ENCODE data around the gene PSAT1.
"Not testable (repeated sequence)": the region's sequence is repeated elsewhere in the genome, so short reads cannot be mapped to it uniquely, and the experiment has no call there.

PSAT1 gene

DNA sequence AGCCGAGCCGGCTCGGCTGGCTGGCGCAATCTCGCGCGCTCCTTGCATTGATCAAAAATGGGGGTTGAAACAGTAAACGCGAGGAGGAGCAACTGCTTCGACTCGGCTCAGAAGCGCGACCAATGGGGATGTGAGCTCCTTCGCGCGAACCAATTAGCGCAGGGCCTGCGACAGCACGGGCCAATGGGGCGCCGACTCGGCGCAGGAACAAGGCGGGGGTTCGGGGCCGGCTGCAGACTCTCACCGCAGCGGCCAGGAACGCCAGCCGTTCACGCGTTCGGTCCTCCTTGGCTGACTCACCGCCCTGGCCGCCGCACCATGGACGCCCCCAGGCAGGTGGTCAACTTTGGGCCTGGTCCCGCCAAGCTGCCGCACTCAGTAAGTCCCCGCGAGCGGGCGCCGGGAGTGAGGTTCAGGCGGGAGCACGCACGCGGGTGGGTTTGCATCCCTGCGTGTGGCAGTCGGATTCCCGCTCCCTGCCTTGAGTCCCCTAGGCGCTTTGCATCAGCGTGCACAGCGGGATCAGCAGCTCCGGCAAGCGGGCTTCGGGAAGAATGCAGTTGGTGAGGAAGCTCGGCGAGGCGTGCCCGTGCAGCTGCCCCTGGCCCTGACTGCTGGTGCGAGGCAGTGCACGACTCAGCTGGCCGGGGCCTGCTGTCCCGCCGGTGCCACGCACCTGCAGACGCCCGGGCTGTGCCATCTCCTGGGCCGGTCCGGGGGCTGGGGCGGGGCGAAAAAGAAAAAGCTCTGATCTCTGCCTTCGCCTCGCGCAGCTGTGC is at the start of gene PSAT1:
TSS of gene PSAT1 (plus strand) at position 233 of the 779 bp plus-strand sequence. CDS start at position 319, 86 bp downstream.
- DNase-seq: peak; percentile 91

DNA sequence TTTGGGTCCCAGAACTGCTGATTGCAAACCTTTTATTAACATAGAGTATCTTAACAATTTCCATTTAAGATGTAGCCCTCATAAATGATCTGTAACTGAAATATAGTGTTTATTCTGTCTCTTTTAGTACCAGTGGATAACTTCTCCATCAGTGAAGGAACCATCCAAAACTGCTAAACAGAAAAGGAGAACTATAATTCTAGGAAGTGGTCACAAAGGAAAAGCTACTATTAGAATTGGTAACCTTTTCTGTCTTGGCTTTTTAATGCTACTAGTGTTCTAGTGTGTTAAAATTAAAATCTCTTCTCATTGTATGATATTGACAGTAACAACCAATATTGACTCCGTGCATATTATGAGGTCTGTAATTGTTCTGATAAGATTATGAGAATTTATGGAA is 48.3 kb upstream of the PSAT1 start:
- no peak for DNase-seq

DNA sequence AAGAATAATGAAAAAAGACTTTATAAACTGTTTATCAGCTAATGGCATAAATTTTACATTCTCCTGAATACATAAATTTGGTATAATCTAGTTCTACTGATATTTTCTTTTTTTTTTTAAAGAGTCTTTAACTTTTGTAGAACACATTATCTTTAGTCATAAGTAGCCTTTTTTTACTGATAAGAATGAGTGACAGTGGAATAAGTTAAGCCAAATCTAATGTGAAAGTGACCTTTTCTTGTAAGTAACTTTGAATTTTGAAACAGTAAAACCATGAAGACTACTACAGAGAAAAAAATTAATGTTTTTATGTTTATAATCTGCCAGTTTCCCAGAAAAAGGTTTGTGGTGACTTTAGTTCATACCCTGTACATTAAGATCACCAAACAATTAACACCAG is 47.4 kb upstream of the PSAT1 start:
- no peak for DNase-seq

DNA sequence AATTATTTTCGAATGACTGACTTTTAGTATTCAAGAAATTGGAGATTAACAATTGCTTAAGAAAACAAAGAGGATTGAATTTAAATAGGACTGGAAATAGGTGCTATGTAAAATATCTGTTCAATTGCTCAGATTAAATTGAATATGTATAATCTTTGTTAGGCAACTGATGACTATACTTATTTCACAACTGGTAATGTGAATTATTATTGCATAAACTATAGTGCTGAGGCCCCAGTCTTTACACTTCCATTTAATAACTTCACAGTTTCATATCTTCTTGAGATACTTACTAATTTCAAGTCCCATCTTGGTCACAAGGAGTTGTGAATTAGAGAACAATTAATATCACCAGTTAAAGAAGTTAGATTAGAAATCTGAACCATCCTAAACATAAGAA is 44.3 kb upstream of the PSAT1 start:
- no peak for DNase-seq

DNA sequence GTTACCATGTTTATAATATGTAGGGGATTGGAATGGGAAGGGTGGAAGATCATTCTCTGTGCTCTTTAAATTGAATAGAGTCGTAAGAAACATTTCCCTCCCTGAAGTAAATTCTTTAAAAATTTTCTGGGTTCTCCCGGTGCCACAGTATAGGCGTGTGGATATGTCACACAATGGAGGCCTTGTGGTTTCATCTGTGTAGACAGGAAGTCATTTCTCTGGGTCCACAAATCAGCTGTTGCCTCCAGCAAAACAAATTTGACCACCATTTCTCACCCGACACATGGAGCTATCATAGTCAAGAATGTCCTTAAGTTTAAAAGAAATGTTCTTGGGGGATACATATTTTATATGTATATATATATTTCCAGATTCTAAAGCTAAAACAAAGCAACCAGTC is 43.6 kb upstream of the PSAT1 start:
- no peak for DNase-seq

DNA sequence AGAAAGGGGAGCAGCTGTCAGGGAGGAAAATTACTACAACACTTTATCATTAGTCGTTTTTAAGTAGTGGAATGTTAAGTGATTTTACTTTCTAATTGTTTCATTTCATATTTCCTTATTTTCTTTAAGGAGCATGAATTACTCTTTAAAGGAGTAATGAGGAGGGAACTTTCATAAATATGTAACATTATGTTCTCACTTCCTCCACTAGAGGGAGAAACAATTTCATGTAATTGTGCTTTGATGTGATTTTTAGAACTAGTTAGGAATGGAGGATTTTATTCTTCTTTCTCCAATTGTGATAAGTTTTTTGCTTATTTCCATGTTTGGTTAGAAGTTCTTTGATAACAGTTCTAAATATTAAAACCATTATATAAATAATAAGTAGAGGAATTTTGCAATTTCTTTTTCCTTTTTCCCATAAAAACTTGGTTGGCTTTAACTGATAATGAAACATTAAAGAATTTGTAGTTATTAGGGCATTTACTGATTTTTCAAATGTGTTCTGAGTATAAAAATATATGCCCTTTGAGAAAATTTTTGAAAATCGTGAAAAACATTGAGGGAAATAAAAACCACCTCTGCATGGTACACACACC is 35.4 kb upstream of the PSAT1 start:
- DNase-seq: peak; percentile 39

DNA sequence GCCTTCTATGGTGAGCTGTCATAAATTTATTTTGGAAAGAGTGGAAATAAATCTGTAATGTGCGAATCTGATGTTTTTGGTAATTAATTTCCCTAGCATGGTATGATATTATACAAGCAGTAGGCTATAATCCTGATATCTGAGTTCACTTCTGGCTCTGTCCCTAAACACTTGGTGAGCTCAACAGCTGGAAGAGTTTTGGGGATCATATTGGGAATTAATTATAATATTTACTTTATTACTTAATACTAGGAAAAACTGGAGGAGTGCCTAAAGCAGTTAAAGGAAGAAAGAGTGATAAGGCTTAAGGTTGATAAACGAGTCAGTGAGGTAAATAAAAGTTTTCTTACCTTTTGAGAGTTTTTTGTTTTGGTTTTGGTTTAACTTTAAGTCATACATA is 34.3 kb upstream of the PSAT1 start:
- DNase-seq: no peak

DNA sequence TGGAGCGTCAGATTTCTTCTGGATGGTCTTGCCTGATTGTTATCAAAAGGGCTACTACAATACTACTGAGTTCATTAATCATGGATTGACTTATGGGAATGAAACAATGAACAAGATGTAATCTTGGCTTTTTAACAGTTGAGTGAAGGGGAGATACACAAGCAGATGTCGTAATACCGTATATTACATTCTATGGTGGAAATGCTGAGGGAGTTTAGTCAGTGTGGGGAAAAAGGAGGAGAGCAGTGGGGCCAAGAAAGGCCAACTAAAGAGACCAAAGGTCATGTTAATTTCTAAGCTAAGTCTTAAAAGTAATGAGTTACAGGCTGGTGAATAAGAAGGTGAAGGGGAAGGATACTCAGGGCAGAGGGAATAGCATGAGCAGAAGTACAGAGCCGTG is 29.0 kb upstream of the PSAT1 start:
- no peak for DNase-seq

DNA sequence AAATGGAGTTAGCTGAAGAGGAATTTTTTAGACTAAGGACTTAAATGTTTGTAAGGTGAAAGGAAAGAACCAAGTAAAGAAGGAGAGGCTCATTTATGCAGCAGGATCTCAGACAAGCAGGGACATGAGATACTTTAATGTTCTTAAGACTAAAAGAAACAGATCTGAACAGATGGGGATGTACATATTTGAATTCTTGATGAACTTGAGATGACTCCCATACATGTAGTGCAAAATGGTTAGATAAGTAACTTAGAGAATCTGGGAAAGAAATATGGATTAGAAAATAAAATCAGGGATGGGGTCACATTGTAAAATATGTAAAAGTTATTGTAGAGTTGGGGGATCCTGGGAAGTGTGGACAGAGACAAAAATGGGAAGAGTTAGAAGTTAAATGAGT is 27.1 kb upstream of the PSAT1 start:
- no peak for DNase-seq

DNA sequence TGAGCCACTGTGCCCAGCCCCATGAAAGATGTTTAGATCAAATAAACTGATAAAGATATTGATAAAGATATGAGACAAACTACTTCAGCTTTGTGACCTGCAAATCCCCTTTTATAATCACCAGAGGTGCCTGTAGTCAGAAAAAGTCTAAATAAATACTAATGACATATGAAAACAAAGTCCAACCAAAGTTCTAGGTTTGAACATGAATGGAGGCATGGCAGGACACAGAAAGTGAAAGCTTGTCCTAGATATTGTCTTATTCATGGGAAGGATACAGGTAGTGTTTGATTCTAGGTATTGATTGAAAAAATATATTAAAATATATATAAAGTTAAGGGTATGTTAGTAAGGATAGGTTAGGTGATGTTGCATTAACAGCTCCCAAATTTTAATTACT is 24.6 kb upstream of the PSAT1 start:
- DNase-seq: no peak

DNA sequence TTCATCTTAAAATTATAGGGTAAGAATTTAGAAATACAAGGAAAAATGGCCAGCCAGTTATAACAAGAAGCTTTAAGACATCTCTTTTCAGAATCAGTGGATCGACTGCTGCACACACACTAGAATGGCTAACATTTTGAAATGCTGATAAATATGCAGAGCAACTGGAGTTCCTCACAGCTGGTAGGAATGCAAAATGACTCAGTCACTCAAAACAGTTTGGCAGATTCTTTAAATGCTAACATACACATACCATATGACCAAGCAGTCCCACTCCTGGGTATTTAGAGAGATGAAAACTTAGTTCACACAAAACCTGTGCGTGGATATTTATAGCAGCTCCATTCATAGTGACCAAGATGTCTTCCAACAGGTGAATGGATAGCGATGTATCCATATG is 23.2 kb upstream of the PSAT1 start:
- DNase-seq: no peak

DNA sequence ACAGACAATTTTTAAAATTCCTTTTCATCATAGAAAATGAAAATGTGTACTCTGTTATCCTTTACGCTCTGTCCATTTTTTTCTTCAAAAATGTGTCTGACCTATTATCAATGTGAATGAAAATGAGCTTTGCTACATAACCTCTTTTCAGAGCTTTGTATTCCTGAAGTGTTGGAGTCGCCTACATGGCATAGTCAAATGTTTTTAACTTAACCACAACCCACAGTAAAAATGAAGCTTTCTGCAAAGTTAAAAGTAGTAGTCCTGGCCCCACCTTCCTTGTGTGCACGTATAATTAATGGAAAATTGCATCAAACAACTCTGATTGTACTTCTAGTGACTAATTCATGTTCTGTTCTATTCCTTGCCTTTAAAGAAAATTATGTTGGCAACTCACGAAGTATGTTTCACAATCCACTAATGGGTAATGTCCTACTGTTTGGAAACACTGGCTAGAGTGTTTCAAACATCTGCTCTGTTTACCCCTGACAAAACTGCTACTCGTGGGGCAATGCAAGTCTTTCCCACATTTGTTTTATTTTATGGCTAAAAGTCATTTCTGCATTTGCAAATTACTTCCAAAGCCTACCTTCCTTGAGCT is 18.6 kb upstream of the PSAT1 start:
- no peak for DNase-seq

DNA sequence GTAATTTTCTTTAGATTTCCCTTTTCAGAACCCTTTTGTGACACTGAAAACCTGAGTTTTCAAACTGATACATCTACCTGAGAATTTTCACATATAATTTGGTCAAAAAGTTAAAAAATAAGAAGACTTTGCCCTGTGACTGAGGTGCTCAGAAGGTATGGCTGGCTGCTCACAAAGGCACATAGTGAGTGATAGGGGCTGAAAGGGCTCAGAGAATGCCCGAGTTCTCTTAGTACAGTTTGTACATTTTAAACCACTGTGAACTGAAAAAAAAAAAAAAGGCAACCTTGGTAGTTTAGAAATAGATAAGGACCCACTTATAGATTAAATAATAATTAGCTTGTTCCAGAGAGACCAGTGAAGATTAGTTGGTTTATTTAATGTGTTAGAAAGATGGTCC is 18.1 kb upstream of the PSAT1 start:
- no peak for DNase-seq

DNA sequence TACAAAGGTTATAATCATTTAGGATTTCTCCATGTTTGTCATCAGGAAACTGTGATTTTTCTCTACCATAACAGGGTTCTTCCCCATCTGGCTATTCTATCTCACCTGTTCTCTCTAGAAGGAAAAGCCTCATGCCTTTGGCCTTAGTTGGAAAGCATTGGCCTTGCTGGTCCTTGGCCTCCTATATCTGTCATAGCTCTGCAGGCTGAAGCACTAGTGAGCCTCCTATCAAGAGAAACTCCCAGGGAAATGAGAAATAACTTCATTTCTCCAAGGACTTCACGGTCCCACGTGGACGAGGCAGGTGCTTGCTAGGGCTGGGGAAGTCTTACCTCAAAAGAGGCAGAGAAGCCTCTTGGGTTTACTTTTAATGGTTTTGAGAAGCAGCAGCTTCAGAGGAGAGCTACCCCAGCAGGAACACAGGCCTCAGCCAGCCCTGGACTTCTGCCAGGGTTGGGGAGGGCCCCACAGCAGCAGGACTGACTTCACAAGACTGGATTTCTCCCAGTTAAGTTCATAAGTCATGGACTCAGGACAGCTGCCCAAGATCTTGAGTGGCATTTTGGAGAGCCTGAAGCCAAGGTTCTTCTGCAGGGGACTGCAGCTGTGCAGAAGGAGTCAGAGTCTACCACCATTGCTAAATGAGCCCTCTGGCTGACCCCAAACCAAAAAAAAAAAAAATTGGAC is 15.8 kb upstream of the PSAT1 start:
- DNase-seq: no peak

DNA sequence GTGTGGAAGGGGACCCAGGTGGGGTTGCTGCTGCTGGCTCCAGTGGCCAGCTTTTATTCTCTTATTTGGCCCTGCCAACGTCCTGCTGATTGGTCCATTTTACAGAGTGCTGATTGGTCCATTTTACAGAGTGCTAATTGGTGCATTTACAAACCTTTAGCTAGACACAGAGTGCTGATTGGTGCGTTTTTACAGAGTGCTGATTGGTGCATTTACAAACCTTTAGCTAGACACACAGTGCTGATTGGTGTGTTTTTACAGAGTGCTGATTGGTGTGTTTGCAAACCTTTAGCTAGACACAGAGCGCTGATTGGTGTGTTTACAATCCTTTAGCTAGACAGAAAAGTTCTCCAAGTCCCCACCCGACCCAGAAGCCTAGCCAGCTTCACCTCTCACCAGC is 12.7 kb upstream of the PSAT1 start:
- DNase-seq: not testable (repeated sequence)

DNA sequence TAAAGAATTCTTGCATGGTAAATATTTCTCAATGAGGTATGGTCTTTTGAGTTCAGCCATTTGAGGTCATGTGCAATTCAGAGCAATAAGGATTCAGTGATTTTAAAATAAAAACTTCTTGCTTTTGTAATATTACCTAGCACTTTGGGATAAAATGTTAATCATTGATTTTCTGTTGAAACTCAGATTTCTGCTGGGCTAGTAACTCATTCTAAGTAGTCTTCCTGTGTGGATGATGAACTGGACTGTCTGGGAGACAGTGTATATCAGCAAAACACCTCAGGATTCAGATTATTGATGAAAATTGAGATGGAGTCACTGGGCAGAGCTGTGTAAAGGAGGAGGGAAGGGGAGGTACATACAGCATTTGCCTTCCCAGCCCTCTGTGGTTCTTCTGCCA is 10.8 kb upstream of the PSAT1 start:
- no peak for DNase-seq

DNA sequence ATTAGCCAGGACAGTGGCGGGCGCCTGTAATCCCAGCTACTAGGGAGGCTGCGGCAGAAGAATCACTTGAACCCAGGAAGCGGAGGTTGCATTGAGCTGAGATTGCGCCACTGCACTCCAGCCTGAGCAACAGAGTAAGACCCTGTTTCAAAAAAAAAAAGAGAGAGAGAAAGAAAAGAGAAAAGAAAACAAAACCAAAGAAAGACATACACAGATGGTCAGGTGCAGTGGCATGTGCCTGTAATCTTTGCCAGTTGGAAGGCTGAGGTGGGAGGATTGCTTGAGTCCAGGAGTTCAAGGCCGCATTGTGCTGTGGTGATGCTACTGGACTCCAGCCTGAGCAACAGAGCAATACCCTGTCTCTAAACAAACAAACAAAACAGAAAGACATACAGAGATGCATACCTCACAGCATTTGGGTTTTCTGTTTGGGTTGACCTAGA is 10.0 kb upstream of the PSAT1 start:
- no peak for DNase-seq

DNA sequence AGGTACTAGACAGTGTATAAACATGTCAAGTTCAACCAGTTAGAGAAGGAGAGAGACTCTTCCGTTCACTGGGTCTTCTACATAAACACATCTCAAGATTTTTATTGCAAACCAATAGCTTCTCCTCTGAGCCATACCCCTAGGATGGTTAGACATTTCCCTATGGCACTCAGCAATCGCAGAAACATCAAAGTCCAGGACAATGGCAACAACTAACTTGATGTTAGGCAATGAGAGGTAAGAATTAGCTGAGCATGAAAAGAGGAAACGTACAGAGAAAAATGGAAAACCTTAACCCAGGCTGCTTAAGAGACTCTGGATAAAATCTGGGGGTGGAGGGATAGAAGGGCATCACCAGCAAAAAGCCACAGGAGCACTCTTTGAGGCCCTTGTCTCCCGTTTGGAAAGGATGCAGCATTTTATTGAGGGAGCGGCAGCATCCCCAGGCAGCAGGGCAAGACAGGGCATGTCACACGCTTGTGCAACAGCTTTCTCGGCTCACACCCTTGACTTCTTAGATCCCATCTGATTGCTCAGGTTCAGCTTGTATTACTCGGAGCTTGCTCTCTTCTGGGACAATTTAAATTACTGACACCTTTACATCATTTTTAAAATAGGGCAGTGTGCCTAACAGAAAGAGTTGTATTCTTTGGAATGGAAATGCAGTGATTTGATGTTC is 8.6 kb upstream of the PSAT1 start:
- no peak for DNase-seq

DNA sequence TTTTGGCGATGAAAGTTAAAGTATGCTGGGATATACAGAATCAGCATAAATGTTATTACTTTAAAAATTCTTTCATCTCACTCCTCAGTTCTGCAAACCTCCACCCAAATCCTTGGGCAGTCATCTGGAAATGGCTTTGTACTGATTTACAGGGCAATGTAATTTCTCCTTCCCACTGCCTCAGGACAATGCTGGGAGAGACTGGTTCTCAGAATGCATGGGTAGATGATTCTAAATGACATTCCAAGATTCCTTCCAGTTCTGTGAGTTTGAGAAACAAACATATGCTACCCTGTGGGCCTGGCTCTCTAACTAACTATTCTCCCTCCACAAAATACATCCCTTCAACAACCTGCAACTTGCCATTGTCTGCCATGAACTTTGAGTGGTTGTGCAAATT is 7.5 kb upstream of the PSAT1 start:
- DNase-seq: no peak

DNA sequence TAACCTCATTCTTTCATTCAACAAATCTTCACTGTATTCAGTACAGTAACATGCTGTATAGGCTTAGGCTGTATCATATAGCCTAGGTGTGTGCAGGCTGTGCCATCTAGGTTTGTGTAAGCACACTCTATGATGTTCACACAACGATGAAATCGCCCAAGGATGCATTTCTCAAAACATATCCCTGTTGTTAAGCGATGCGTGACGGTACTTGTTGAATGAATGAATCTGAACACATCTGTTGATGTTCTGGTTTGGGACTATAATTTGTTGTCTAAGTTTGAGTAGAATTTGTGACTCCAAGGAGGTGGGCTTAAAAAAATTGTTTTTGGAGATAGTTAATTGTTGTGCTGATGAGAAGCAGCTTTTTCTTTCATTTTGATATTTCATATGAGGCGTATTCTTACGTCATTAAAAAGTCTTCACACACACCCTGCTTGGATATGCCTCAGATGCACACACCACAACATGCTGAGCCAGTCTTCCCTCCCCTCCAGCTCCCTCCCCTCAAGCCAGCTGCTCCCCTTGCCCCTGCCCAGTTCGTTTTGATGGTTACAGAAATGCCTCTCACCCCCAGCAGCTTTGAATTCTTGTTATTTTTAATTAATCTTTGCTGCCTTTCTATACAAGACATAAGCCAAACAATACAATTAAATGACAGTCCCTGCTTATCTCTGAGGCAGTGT is 5.5 kb upstream of the PSAT1 start:
- no peak for DNase-seq

DNA sequence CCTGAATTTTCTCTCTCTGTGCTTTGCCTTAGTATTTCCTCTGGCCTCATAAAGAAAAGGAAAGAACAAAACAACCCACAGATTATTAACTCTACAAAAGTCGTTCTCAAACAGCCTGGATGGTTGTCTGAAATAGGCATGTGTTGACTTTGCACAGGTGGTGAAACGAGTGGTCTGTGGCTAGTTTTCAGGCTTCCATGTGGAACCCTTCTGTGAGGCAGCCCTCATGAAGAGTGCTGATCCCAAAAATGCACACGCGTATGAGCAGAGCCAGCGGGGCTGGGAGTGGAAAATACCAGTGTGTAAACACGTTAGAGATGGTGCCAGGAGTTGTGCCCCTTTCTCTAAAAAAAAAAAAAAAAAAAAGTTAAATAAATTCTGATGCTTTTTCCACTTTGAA is 4.9 kb upstream of the PSAT1 start:
- no peak for DNase-seq

DNA sequence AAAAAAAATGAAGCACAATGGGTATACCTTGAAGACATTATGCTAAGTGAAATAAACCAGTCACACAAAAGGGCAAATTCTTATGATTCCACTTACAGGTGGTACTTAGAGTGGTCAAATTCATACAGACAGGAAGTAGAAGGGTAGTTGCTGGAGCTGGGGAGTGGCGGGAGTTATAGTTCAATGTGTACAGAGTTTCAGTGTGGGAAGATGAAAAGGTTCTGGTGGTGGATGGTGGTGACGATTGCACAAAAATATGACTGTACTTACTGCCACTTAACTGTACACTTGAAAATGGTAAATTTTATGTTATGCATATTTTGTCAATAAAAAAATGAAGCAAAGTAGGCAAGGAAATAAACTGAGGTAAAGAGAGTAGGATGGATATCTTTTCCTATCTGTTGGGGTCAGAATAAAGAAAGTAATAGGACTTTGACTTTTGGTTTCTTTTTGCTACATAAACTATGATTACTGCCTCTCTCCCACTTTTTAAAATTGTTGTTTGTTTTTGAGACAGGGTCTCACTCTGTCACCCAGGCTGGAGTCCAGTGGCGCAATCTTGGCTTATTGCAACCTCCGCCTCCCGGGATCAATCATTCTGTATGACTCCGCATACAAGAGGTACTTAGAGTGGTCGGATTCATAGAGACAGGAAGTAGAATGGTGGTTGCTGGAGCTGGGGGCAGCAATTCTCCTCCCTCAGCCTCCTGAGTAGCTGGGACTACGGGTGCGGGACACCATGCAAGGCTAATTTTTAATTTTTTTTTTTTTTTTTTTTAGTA is 4.0 kb upstream of the PSAT1 start:
- no peak for DNase-seq
